CD4-positive, alpha-beta T cell treated with Interleukin-1 beta for 1 hour (primary cell): Measurements from ENCODE around the gene VAT1L.
"Not testable (repeated sequence)": the region's sequence is repeated elsewhere in the genome, so short reads cannot be mapped to it uniquely, and the experiment has no call there.

Experiments
- DNase-seq, 2 donors: peaks; one replicate each; pipeline ENCODE4 v3.0.0-alpha.2; 2020 to 2022

VAT1L gene

DNA sequence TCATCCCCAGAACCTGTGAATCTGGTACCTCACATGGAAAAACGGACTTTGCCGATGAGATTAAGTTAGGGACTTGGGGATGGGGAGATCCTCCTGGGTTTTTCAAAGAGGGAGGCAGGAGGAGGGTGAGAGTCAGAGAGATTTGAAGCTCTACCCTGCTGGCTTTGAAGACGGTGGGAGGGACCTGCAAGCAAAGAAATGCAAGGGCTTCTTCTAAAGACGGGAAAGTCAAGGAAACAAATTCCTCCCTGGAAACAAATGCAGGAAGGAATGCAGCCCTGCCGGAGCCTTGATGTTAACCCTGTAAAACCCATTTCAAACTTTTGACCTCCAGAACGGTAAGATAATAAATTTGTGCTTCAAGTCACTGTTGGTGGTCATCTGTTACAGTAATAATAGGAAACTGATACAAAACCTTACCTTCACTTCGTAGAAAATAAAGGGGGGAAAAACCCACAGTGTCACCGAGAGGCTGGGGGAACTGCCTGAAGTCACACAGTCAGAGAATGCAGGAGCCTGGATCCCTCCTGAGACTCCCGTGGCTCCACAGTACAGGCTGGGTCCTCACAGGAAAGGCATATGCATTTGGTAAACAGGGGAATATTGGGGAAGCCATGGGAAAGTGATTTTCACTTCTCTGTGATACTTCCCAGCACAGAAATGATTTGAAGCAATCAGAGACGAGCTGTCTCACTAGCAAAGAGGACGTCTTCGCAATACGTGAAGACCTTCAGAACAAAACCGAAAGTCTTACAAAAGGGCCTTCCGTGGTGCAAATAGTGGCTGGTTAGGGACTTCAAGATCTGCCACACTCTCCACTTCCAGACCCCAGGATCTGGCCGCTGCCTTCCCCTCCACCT lies 175.1 kb downstream of the VAT1L start:
- DNase-seq: peak in 1 of 2 donors; percentile 24

DNA sequence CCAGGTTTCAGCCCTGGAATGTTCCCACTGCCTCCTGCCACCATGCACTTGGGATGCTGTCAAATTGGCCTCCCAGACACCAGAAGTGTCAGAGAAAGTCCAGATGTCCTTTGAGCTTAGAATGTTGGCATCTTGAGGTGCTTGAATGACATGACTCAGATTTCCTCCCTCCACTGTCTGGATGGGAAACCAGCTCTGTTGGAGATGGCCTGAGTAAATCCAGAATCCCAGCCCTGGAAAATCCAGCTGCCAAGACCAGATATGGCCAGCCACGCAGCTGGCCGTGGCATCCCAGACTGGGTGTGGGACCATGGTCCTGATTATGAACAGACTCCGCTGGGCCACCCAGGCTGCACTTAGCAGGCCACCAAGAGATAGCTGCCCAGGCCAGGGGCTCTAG lies 177.0 kb downstream of the VAT1L start:
- DNase-seq: no peak

DNA sequence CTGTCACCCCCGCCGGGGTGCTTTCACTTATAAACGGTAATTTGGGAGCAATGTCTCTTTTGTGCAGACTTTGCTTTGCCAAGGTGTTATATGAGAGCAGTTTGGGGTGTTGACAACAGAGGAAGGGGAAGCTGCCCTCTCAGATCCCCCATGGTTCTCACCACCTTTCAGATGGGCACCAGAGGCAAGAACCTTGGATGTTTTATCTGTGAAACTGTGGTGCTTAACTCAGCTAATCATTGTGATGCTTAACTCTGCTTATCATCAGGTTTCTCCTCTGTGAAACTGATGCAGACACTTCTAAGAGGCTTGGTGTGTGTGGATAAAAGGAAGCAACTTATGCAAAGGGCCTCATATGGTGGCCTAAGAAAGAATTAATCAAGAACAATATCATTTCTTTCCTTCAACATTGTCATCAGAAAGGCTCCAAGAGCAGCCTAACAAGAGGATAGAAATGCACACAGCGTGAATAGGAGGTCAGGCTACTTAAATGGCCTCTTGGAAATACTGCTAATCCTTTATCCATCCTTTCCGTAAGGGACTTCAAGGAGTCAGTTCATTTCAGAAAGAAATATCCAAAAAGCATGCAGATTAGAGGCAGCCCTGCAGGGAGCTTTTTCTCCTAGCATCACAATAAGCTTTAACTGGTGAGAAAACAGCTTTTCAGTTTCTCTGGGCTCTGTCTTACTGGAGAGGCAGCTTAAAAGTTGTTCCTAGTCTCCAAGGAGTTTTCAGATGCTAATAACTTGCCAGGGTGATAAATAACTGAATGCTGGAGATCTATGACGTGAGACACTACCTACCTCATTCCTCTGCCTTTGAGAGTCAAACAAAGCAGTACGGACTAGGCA lies 178.9 kb downstream of the VAT1L start:
- no peak for DNase-seq

DNA sequence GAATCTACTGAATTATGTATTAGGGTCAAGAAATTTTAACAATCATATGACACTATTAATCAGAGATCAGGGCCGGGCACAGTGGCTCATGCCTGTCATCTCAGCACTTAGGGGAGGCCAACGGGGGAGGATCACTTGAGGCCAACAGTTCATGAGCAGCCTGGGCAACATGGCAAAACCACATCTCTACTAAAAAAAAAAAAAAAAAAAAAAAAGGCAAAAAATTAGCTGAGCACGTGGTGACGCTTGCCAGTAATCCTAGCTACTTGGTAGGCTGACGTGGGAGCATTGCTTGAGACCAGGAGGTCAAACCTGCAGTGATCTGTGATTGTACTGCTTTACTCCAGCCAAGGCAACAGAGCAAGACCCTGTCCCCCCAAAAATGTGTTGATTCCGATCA lies 181.5 kb downstream of the VAT1L start:
- DNase-seq: no peak

DNA sequence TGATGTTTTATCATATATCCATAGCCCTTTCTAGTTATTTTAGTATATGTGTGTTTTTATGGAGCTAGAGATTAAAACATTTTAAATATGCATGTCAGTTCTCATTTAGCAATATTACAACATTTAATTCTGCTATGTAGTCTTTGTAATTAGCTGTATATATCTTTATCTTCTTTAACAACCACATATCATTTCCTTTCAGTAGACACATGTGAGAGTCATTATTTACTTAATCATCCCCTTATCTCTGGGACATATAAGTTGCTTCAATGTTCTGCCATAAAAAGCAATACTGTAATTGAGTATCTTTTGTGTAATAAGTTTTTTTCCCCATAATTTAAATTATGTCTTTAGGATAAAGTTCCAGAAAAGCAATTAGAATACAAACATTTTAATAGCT lies 182.0 kb downstream of the VAT1L start:
- no peak for DNase-seq

- DNase-seq: peak; percentile 61 to 69
These were observed 183.1 kb downstream of the VAT1L start for GRCh38 chr16:77971306-77972061.

DNA sequence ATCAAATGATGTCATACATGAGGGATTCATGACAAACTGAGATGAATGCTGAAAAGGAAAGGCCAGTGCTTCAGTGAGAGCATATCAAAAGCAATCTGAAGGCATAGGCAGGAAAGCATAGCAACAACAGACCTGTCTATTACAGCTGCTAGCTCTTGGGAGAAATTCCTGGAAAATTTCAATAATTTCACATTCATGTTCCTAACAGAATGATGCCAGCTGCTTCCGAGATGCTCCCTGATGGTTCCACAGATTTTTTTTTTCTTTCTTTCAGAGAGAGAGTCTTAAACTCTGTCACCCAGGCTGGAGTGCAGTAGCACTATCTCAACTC lies 183.7 kb downstream of the VAT1L start:
- no peak for DNase-seq

DNA sequence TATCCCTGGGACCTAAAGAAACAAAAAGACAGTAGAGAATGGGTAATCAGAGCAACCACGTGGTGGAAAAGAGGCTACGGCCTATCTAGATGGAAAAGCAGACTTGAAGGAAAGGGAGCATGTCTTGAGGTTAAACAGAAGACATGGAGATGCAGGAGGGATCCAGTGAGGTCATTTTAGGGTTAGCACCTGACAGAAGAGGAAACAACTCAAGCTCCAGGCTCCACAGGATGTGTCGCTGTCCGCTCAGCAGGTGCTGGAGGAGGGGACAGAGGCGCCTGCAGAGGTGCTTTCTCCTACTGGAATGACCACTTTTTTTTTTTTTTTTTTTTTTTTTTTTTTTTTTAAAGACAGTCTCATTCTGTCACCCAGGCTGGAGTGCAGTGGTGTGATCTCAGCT lies 186.5 kb downstream of the VAT1L start:
- no peak for DNase-seq

GRCh38 chr16:77975942-77976341 lies 187.6 kb downstream of the VAT1L start:
- DNase-seq: no peak

- DNase-seq: no peak
These were observed 189.0 kb downstream of the VAT1L start for GRCh38 chr16:77977339-77977738.

DNA sequence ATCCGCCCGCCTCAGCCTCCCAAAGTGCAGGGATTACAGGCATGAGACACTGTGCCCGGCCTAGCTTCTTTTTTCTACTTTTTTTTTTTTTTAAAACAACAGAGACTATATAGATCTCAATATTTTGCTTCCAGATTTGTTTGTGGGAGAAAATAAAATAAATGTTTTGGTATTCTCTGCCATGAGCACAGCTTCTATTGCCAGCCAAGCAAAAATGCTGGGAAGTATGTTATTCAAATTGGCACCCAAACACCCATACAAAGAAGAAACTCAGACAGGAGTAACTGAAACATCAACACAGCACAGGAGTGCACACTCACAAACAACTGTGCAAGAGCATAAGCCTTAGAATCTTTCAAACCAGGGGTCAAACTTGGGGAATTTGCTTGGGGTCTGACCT lies 196.7 kb downstream of the VAT1L start:
- no peak for DNase-seq

- DNase-seq: no peak
These were observed 197.8 kb downstream of the VAT1L start for GRCh38 chr16:77986011-77986740.

DNA sequence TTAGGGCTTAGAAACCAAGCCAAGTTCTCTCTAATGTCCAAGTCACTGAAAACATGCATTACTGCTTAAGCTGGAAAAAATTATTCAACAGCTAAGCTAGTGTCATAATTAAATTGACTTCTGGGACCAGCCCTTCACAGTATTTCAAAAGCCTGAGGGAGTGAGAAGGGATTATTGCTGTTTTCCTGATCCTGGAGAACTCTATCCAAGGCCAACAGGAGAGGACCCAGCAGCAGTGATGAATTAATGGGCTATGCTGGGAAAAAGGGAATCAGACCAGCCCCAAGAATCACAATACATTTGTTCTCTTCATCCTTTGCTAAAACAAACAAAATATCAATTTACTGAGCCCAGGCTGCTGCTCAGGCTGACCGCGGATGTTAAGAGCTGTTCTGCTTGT lies 199.4 kb downstream of the VAT1L start:
- no peak for DNase-seq

DNA sequence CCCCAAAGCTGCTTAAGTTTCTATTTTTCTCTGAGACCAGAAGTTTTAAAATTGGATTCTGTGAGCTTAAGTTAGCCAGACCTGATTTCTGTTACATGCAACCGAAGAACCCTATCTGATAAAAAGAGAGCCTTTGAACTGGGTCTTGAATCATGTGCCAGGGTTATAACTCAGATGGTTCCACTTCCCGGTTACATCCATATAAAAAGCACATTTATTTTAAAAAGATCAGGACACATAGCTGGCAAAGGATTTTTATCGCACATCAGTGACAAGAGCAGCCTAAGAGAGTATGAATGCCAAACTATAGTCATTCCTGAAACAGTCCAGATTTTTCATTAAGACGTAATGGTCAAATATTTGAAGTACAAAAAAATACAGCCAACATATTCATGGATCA lies 201.5 kb downstream of the VAT1L start:
- no peak for DNase-seq

DNA sequence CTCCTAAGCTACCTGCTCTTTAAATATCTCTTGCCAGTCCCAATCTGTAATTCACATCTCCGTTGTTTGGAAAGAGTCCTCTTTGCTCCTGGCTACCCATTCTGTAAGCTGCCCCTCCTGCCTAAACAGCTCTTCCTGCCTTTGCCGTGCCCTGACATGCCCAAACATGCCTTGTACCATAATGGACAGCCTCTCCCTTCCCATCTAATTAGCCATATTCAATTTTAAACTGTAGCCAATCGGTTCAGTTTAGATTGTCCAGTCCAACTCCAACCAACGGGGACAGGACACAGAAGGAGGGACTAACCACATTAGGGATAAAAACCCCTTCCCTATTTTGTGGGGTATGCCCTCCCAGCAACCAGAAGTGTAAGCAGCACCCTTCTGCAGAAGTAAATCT lies 203.3 kb downstream of the VAT1L start:
- no peak for DNase-seq

GRCh38 chr16:77992381-77992780 lies 204.0 kb downstream of the VAT1L start:
- not testable (repeated sequence) for DNase-seq

DNA sequence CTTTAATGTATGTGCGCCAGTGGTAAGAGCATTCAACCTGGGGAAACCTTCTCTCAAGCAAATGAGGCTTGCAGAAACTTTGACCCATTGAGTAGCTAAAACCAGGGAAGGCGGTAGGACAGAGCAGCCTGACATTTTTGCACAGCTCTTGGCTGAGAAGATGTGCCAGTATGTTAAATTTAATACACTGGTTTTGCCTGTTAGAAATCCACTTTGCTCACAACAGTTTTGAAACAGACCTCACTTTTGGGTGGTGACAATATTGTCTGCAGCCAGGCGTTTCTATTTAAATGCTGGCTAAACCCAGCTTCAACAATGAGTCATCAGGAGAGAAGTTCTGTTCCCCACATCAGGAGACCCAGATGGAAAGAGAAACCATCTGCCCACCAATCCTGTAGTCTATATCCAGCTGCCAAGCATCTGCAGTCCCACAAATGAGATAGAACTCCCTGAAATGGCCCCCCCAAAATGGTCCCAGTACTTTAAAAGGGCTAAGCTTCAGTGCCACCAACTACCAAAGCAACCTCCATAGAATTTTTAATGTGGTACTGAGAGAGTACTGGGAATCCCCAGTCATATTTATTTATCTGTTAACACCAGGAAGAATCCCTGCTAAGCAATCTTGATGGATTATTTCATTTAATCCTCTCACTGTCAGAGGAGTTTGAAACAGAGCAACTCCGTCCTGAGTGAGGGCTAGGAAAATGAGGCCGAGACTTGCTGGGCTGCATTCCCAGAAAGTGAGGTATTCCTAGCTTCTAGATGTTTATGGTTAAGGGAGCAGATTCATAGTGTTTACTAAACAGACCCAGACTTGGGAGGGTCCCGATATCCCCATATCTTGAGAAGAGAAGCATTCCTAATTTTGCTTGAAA lies 205.0 kb downstream of the VAT1L start:
- no peak for DNase-seq

GRCh38 chr16:77995843-77996455 lies 207.6 kb downstream of the VAT1L start:
- no peak for DNase-seq

- DNase-seq: no peak
These were observed 210.1 kb downstream of the VAT1L start for GRCh38 chr16:77998350-77999023.

GRCh38 chr16:78001451-78002025 lies 213.2 kb downstream of the VAT1L start:
- no peak for DNase-seq
